Skeletal muscle tissue (tissue), 2 donors: ENCODE measurements around the gene EFL1. TPM values are rescaled to one million over a fixed set of nuclear protein-coding genes. Genes with fewer than 3 reads are reported as not detected.

Experiments
- small RNA-seq: library from RNA; depleted of rRNA; stranded (forward); fragments of <200 nt; gene quantifications from one replicate; pipeline ENCODE3, GENCODE V24; 2014
- total RNA-seq: library from RNA; depleted of rRNA; stranded (reverse); fragments of >200 nt; gene quantifications from one replicate; pipeline ENCODE4 v1.2.3, GENCODE V29; 2014

EFL1 gene
- total RNA-seq, 1 donor from 2014 or later = 20.9 TPM

Small RNAs within 50 kb of the gene (small RNA-seq; reads per million reads assigned to genes)
- not detected for gene RNU1-77P

Other genes starting within 250 kb of the EFL1 start
- 11.0 TPM for gene MEX3B, start 216.7 kb downstream of the EFL1 start, total RNA-seq
- gene SAXO2, start 84 bp upstream of the EFL1 start, total RNA-seq = 0.52 TPM
- 0.52 TPM for gene GOLGA6L10, start 86.7 kb upstream of the EFL1 start, total RNA-seq
- gene GOLGA6L9, start 167.1 kb upstream of the EFL1 start, total RNA-seq = 4.2 TPM